K562 (cell line): ENCODE results near the gene LMNTD2. TPM values are rescaled to one million over a fixed set of nuclear protein-coding genes. Genes with fewer than 3 reads are reported as not detected.
A peak's percentile ranks its signal among the peaks of the same experiment; 100 is the strongest.

Experiments
- ATAC-seq: fragments of 200-7000 bp; cut with Tn5 transposase; 3 replicates; pipeline ENCODE4 v1.9.1; 2020; ENCODE audit warnings: moderate library complexity
- BruUV-seq: library from RNA; stranded (reverse); fragments of 400-500 nt; replicated peaks from 2 replicates; lab custom pipeline; 2021; lab: Mats Ljungman, UMichigan
- CTCF ChIA-PET: fragments of 300-600 bp; formaldehyde crosslinking; extraction: SDS; loops from one replicate; lab custom pipeline; 2021; ENCODE audit warnings: low intra/inter-chr PET ratio; lab: Yijun Ruan, JAX
- POLR2A ChIA-PET: fragments of 300-600, 350-650 bp; sonication (Branson Sonifier 250); formaldehyde crosslinking; extraction: SDS; loops from one replicate; lab custom pipeline; 2021; ENCODE audit warnings: antibody characterized with exemption, inconsistent platforms; lab: Yijun Ruan, JAX
- DNase-seq, 4 experiments: peaks; one replicate each; pipeline versions ENCODE4 v3.0.0 to v3.0.0-alpha.2; 2011 to 2018; ENCODE audit warnings: low spot score in 3 of 4, mixed read lengths in 3 of 4; ENCODE audit errors: extremely low read depth in 1 of 4
- FAIRE-seq: peaks from 2 replicates; lab custom pipeline; 2011; peaks lifted over from hg19 to GRCh38; lab: Jason Lieb, UNC
- H2AFZ ChIP-seq: 2 replicates; pipeline ENCODE4 v1.6.0; 2011; ENCODE audit warnings: low read depth, low read length, control low read depth, inconsistent platforms
- H3K27ac ChIP-seq: fragments of 200-600 bp; 3 replicates; pipeline ENCODE4 v1.8.0; 2011; ENCODE audit warnings: low read depth, mild to moderate bottlenecking, control low read depth, inconsistent platforms, low read length, moderate library complexity, mixed read lengths; ENCODE audit errors: extremely low read depth
- H3K27me3 ChIP-seq, 2 experiments: fragments of 300-600 bp in 1 of 2; 2 replicates in 1 of 2; 3 replicates in 1 of 2; pipeline versions ENCODE4 v1.6.0 to v1.8.0; 2011; ENCODE audit warnings: inconsistent platforms in 2 of 2, low read length in 2 of 2, mild to moderate bottlenecking in 1 of 2, mixed read lengths in 1 of 2, moderate library complexity in 1 of 2; ENCODE audit not compliant: control insufficient read depth in 2 of 2, insufficient read depth in 2 of 2
- H3K36me3 ChIP-seq: fragments of 300-600 bp; 3 replicates; pipeline ENCODE4 v1.8.0; 2011; ENCODE audit warnings: mild to moderate bottlenecking, low read length, inconsistent platforms; ENCODE audit not compliant: control insufficient read depth, insufficient read depth
- H3K4me1 ChIP-seq, 2 experiments: fragments of 200-600 bp in 1 of 2; replicated peaks in 1 of 2; 2 replicates in 1 of 2; 3 replicates in 1 of 2; pipeline versions ENCODE4 v1.5.1 to v1.8.0; 2011; ENCODE audit warnings: inconsistent platforms in 2 of 2, low read length in 2 of 2, mild to moderate bottlenecking in 1 of 2, mixed read lengths in 1 of 2, moderate library complexity in 1 of 2; ENCODE audit not compliant: control insufficient read depth in 2 of 2, insufficient read depth in 2 of 2
- H3K4me2 ChIP-seq: 2 replicates; pipeline ENCODE4 v1.6.1; 2011; ENCODE audit warnings: low read length, control low read depth, inconsistent platforms, mixed read lengths; ENCODE audit not compliant: insufficient read depth
- H3K4me3 ChIP-seq: fragments of 200-600 bp; sonication (generic), shearing (Covaris generic); 2 replicates; pipeline ENCODE4 v1.5.1; 2016; ENCODE audit warnings: control low read depth, inconsistent platforms
- H3K79me2 ChIP-seq: fragments of 200-600 bp; 3 replicates; pipeline ENCODE4 v1.8.0; 2011; ENCODE audit warnings: low read length, inconsistent platforms; ENCODE audit not compliant: control insufficient read depth, insufficient read depth
- H3K9ac ChIP-seq, 2 experiments: 2 replicates each; pipeline versions ENCODE4 v1.6.0 to v1.6.1; 2011; ENCODE audit warnings: low read depth in 2 of 2, low read length in 2 of 2, control low read depth in 1 of 2, inconsistent platforms in 1 of 2, mild to moderate bottlenecking in 1 of 2, mixed read lengths in 1 of 2; ENCODE audit not compliant: insufficient read depth in 1 of 2
- H3K9me1 ChIP-seq: one replicate; pipeline ENCODE4 v1.6.0; 2011; ENCODE audit warnings: inconsistent platforms, mild to moderate bottlenecking, low read length, moderate library complexity; ENCODE audit not compliant: control insufficient read depth, insufficient read depth
- H3K9me3 ChIP-seq: replicated peaks from 2 replicates; pipeline ENCODE4 v1.5.1; 2011; ENCODE audit warnings: low read depth, low read length, inconsistent platforms; ENCODE audit not compliant: control insufficient read depth, insufficient read depth
- H4K20me1 ChIP-seq: replicated peaks from 2 replicates; pipeline ENCODE4 v1.6.1; 2011; ENCODE audit warnings: low read length, inconsistent platforms, mixed read lengths; ENCODE audit not compliant: control insufficient read depth, insufficient read depth
- HDAC6 ChIP-seq: IDR thresholded peaks from 2 replicates; pipeline ENCODE4 v1.6.1; 2012; ENCODE audit warnings: low read depth, mild to moderate bottlenecking, control low read depth, inconsistent platforms, low read length, moderate library complexity
- NUFIP1 ChIP-seq: fragments of 450-650 bp; IDR thresholded peaks from 2 replicates; pipeline ENCODE4 v1.6.1; 2018; ENCODE audit not compliant: partially characterized antibody
- POLR2G ChIP-seq: fragments of 200-400 bp; formaldehyde crosslinking; IDR thresholded peaks from 2 replicates; pipeline ENCODE4 v1.6.1; 2017; ENCODE audit warnings: low read depth, mild to moderate bottlenecking, antibody characterized with exemption, low read length, moderate library complexity
- SIRT6 ChIP-seq: IDR thresholded peaks from one replicate; pipeline ENCODE4 v1.6.1; 2012; ENCODE audit warnings: low read depth, mild to moderate bottlenecking, control low read depth, inconsistent platforms, low read length, moderate library complexity
- SMARCE1 ChIP-seq: fragments of 450-650 bp; IDR thresholded peaks from 2 replicates; pipeline ENCODE4 v1.7.1; 2016; ENCODE audit warnings: mild to moderate bottlenecking
- ZBTB12 ChIP-seq: fragments of 250-450 bp; sonication (Bioruptor Pico); IDR thresholded peaks from 2 replicates; pipeline ENCODE4 v1.4.0; 2020
- WGBS: fragments of 100-300 bp; shearing (Covaris generic); methylation state at CpG from one replicate; pipeline ENCODE4 v1.1.6; 2016; ENCODE audit warnings: low coverage, mixed read lengths; ENCODE audit not compliant: insufficient coverage; ENCODE audit errors: missing lambda C conversion rate; 5-methylcytosine and 5-hydroxymethylcytosine counted together
- in situ Hi-C: fragments of 300-500 bp; cut with MboI; formaldehyde crosslinking; loops from 4 replicates; pipeline ENCODE4 v1.15.0; 2018; ENCODE audit warnings: inconsistent platforms, mixed read lengths
- intact Hi-C: fragments of 100-400 bp; cut with micrococcal nuclease; formaldehyde crosslinking; loops from 2 replicates; pipeline ENCODE4 v1.14.2; 2022
- polyA plus RNA-seq, 8 experiments: library from polyadenylated mRNA; depleted of rRNA in 4 of 8; stranded (reverse) in 5 of 8; unstranded in 3 of 8; fragments of >200 nt; fragmentation: Nextera tagmentation in 2 of 8; fragmentation: Illumina TruSeq in 1 of 8; extraction: Ambion mirVana in 2 of 8; extraction: Trizol in 1 of 8; gene quantifications; 2 replicates each; pipeline versions ENCODE4 v1.2.1 to v1.2.3, GENCODE V29; 2011 to 2014; ENCODE audit warnings: inconsistent platforms in 1 of 8, missing spikeins in 1 of 8
- total RNA-seq, 7 experiments: library from RNA; depleted of rRNA in 6 of 7; stranded (reverse); fragments of >200 nt in 6 of 7; fragmentation: Illumina TruSeq in 2 of 7; extraction: Trizol in 2 of 7; gene quantifications; 2 replicates each; pipeline versions ENCODE4 v1.2.1 to v1.2.3, GENCODE V29; 2011 to 2021; ENCODE audit warnings: low replicate concordance in 1 of 7

Gene LMNTD2
- total and polyA plus RNA-seq, 9 of the 15 experiments (the other 6 are each of a cell fraction or from before 2014, with no cell fraction given) = 0.48 to 4.2 (median 1.5) TPM; not detected in 3

- POLR2A ChIA-PET = interaction anchor here (1.1 to 1.2 kb wide), 2 partner anchors 10 to 13 kb away, joined by 4 to 6 read pairs; no protein-coding TSS in a partner anchor
These were observed 30.5 kb upstream of the LMNTD2 start for GRCh38 chr11:590997-591396.

More at GRCh38 chr11:590997-591396, 30.5 kb upstream of the LMNTD2 start:
- TF ChIP-seq SMARCE1 = no peak
- TF ChIP-seq POLR2G = 0 out of 2 replicates have a peak, but pooled peaks have one; percentile 20
- TF ChIP-seq HDAC6 = no peak
- TF ChIP-seq SIRT6 = no peak
- no peak for TF ChIP-seq NUFIP1
- no peak for TF ChIP-seq ZBTB12 (CRISPR knock-in tag)
- WGBS = 85% methylated on average over 11 of the region's 11 CpGs
- DNase-seq = no peak
- H3K4me2 ChIP-seq = no peak overlapping the region
- H3K4me3 ChIP-seq = no peak overlapping the region
- no peak for ATAC-seq
- peaks cover 97% of the 10 kb centered on the region for H3K36me3 ChIP-seq
- H3K27ac ChIP-seq = no peak overlapping the region
- H2AFZ ChIP-seq = no peak overlapping the region
- H3K4me1 ChIP-seq = peaks cover 3 to 30% of the 10 kb centered on the region in 2 experiments; a peak in 4 of 5 replicates
- H3K27me3 ChIP-seq = no peaks in the 10 kb centered on the region
- peaks cover 23% of the 10 kb centered on the region for H3K79me2 ChIP-seq
- no TSS peak for BruUV-seq
- in situ Hi-C loops = no loop called here
- no peak overlapping the region for H3K9ac ChIP-seq
- no peaks in the 10 kb centered on the region for H3K9me1 ChIP-seq
- intact Hi-C loops = no loop called here
- no peaks in the 10 kb centered on the region; the same call in 1 of the 2 replicates for H4K20me1 ChIP-seq
- no peaks in the 10 kb centered on the region for H3K9me3 ChIP-seq
- no peak for FAIRE-seq
- CTCF ChIA-PET = no interaction called here
